UCSD-AML1 (cell line): ENCODE measurements around the gene GPC6.

Source experiments
- DNase-seq: peaks from one replicate; lab custom pipeline; 2025; ENCODE audit not compliant: unreplicated experiment; lab: John Stamatoyannopoulos, UW

GPC6 gene

DNA sequence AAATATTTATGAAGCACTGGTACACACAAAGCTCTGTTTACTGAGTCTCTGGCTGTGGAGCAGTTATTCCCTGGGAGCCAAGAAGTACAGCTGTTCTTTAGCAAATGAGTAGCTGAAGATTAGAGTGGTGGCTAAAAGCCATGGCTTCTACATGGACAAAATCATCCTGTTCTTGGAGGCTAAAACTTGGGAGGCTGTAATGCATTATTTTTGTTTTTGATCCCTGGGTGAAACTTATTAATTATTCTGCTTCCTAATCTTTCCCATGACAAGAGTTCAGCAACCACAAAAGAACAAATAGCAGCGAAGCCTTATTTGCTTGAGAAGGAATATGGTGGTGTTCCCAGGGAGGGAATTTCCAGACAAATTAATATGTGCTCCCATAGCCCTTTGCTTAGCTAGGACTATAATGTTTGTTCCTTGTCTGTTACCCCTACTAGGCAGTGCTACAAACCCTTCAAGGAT is 1143.4 kb downstream of the GPC6 start:
- DNase-seq, result no peak

DNA sequence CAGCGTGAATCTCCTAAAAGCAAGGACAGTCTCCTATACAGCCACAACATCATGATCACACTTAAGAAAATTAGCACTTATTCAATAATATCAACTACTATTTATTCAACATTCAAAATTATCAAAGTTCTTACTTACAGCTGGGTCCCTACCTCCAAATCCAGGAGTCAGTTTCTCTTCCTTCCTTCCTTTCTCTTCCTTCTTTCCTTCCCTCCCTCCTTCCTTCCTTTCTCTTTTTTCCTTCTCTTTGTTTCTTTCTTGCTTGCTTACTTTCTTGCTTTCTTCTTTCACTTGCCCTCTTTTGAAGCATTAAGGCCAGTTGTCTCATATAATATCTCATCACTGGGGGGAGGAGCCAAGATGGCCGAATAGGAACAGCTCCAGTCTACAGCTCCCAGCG is 1145.2 kb downstream of the GPC6 start:
- no peak for DNase-seq

DNA sequence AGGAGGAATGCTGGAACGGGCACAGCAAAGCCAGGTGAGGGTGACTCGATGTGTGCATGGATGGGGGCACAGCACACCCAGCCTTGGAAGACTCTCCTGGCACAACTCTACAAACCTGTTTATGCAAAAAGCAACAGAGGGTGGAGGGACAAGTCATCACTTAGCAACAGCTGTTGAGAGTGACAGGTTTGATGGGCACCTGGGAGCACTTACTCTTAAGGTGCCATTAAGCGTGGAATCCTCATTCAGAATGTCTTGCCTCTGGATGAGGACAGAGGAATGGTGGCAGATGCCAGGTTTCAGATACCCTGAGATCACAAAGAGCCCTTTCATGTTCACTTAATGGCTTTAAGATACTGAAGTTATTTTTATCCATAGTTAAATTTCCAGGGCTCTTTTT is 1155.9 kb downstream of the GPC6 start:
- no peak for DNase-seq

DNA sequence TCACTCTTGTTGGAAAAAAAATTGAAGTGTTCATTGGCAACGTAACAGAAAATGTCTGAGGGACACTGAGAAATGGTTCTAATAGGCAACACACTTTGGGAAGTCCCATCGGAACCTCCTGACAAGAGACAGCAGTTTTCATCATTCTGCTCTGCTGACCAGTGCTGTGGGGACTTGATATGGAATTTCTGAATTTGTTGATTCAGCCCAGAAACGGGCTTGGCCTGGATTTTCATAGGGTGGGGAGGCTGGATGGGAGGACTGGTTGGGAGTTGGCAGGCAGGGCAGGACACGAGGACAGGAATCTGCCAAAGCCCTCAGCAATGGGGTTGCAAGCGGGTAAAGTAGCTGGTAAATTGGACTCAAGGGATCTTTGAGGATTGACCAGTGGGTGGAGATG is 1156.4 kb downstream of the GPC6 start:
- DNase-seq, result no peak

DNA sequence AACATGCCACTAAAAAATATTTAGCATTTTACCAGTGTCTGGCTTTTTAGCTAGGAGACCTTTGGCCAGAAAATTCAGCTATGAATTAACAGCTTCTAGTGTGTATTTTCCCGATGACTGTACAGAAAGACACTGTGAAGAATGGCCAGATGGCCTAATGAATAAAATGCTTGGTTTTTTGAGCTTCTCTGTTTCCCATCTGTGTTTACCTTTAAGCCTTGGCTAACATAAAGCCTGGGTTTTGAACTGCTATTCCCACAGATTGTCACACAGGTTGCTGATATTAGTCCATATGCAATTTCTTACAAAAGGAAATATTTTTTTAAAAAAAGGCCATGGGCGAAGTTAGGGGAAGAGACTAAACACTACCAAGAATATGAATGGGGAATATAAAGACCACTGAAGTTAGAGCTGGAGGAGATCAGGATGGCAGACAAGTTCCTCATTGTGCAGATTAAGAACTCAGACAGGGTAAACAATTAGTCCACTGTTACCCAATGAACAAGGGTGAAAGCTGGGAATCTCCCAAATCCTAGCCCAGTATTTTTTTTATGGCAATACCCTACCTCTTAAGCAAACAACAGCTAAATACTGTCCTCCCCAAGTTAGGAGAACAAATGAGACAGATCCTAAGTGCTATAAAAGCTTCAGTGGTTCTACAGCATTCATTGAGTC is 1157.8 kb downstream of the GPC6 start:
- DNase-seq, result no peak

DNA sequence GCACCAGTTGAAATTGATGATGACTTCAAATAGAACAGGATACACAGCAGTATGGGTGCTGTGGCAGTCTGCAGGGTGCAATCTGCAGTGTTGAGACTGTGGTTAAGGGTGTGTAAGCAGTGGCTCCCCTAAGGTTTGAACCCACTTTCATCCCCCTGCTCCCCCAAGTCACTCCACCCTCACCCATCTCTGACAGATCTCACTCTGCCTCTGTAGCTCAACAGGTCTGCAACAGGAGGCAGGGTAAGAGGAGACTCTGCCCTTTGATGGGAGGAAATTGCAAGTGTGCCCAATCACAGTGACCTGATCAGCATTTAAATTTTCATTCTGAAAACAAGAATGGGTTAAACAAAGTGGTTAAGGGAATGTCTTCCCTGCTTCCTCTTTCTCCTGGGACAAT is 1160.4 kb downstream of the GPC6 start:
- no peak for DNase-seq

DNA sequence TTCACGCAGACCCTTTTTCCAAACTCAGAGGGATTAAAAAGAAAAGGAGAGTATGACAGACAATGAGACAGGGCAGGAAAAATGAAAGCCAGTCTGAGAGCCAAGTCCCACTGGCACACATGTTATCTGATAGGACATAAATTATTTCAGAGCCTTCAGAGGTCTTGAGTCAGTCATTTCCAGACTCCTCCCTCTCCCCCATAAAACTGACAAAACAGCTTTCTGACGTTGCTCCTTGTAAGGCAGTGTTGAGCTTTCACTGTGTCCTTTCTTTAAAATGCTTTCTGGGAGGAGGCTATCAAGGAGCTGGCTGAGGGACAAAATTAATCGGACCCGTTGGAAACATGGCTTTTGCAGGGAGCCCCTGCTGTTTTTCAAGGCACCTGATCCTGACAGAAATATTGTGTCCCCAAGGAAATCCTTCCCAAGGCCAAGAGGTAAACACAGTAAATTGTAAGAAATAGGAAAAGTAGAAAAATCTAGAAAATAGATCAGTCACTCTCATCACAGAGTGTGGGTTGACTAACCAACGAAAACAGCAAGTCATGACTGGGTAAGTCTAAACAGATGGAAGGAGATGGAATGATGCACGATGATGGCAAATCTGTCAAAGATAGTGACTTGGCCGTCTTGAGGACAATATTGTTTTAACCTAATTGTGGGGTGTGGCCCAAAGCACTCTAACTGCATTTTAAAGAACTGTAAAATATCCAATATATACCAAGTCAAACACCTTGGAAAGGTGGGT is 1163.2 kb downstream of the GPC6 start:
- DNase-seq, result no peak

DNA sequence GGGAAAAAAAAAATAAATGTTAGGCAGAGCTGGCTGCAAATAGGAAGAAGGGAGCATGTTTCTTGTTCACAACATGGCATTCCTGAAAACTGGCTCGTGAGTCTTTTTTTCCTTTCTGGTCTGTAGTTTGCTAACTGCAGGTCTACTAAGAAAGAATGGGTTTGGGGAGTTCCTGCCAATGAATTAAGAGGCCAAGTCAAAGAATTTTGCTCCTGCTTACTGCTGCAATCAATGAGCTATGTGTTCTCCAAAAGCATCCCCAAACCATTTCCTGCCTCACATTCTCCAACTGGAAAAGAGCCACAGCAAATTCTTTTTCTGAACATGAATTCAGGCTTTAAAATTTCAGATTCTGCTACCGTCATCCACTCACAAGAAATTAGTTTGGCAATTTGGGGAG is 1164.3 kb downstream of the GPC6 start:
- no peak for DNase-seq

DNA sequence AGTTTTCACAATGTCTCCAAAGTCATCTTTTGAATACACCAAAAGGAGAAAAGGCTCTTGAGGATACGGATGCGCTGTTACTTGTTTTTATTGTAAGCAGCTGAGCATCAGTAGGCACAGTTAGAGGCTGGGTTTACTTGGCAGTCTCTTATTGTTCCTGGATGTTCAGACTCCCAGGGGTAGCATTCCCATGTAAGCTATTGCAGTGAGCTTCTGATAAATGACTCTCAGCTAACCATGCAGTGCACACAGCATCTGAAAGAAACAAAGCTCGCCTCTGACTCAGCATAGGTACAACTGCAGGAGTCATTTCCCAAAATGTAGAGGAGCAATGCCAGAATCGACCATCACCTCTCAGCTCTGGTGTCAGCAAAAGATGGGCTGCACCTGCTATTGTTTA is 1168.1 kb downstream of the GPC6 start:
- no peak for DNase-seq

DNA sequence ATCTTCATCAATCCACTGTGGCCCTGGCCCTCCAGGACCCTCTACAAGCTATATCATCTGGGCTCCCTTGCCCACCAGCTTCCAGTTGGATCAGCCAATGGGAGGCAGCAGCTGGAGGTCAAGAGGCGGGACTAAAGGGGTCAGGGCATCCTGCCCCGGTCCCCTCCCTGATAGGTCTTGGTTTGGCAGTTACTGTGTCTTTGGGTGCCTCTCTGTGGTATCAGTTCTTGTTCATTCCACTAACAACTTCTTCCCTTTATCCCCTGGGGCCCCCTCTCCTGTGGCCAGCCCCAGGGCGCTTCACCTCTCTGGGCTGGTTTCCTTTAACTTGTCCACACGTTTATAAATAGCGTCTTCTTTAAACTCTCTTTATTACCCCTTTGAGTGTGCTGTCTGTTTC is 1169.3 kb downstream of the GPC6 start:
- DNase-seq, result no peak

DNA sequence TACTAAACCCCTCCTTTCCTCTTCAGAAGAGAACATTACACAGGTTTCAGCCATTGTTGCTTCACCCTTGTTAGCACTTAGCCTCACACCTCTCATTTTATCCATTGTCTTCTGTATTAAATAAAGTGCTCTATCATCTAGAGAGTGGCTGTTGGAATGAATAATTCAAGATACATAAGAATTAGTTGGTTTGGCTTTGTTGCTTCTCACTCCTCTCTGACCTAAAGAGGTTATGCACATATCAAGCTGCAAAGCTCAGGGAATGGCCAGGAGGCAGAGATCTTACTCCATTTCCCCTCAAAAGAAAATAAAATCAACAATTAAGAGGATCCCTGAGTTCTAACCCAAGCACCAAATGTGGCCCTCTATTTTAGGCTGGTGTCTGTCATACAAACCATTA is 1173.2 kb downstream of the GPC6 start:
- no peak for DNase-seq

DNA sequence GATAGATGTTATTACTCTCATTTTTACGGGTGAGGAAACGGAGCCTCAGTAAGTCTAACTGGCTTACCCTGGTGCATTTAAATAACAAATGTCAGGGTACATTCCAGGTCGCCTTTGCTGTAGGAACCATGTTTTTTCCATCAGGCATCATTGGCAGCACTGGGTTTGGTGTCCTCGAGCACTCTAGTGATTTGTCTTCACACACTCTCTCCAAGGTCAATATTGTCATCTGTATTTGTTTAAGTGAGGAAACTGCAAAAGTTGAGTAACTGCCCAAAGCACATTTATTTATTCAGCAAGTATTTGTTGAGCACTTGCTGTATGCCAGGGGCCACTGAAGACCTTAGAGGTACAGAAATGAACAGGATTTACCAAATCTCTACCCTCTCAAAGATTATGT is 1174.3 kb downstream of the GPC6 start:
- no peak for DNase-seq

DNA sequence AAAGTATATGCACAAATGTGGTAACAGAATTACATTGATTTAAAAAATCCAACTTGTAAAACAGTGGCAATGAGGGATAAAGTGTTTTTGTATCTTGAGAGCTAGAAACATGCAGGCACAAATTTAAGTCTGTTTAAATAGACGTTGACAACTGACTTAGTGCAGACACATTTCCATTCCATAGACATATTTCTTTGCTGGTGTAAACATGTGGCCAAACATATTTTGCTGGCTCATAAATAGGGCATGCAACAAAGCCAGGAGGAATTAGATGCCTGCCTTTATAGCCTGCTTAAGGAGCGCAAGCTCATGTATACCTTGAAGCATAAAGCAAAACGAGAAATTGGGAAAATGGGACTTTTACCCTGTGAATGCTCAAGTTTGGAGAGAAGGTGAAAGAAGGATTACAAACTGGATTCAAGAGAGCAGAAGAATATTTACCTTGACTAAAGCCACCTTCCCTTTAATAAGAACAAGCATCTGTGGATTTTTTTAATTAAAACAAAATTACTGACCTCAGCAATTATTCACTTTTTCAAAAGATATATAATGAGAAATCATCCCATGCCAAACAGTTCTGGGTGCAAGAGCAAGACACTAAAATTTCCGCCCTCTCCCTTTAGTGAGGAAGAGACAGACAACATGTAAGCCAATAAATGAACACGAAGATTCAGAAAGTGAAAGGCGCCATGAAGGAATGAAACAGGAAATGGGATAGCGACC is 1181.9 kb downstream of the GPC6 start:
- no peak for DNase-seq

DNA sequence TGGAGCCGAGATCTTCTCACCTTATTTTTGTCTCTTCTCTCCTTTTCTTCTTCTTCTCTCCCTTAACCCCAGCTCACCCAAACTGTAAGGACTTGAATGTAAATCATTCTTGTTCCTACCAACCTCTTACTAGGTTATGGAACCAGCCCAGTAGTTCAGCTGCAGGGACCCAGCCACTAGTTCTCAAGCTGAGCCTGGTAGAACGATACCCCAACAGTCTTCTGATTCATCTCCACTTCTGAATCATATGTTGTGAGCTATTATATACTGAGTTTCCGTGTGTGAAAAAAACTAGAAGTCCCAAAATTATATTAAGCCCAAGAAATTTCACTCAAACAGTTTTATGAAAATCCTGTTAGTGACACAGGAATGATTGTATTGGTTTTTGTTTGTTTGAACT is 1185.1 kb downstream of the GPC6 start:
- DNase-seq, result no peak

DNA sequence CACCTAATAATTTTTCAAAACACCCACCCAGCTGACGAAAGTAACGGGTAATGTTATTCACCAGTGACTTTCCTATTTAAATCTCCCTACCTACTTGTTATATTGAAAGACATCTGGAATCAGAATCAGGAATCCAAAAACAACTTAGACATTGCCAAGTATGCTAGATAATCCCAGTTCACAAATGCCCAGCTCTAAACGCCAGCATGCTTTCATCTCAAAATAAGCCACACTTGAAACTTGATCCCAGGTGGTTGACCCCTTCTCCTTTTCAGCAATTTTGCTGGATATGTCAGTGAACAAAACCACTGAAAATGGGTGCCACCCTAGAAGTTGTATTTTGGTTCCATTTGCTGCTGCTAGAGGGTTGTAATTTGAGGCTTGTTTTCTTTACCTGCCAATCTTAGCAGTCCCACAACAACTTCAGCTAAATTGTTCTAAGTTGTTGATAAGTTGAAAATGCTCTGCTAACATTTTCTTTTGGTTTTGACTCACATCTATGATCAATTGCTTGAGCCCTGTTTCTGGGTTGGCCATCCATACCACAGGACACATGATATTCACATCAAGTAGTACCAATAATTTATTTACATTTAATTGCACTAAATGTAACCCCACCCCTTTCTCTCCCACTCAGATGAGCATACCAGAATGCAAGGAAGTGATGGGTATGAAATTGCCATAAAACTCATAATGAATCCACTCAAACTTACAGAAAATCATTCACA is 1186.4 kb downstream of the GPC6 start:
- DNase-seq, result no peak

DNA sequence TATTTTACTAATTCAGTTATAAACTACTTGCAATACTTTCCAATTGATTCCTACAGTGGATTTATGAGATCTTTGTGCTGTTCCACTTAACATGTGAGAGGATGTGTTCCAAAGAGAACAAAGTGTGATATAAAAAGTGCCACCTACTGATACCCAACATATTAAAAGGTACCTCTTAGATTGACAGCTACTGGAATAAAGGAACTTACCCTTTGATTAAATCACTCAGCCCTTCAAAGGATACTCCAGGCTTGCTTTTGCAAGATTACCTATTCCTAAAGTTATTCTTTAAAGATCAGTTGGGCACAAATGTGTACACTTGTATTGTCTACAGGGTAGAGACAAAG is 1187.0 kb downstream of the GPC6 start:
- DNase-seq, result no peak

DNA sequence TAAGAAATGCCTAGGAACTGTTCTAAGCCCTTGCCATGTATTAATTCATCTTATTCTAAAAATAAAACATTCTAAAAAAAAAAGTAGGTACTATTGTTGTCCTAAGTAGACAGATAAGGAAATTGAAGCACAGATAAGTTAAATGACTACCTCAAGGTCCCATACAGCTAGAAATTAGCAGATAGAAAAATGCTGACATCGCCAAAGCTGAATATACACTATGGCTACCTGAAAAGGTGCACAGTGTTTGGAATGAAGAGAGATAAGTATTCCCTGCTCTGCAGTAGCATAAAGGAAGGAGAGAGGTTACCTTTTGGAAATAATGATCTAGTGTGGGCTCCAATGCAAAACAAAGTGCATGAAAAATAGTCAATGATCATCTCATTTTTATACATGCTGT is 1187.5 kb downstream of the GPC6 start:
- no peak for DNase-seq

DNA sequence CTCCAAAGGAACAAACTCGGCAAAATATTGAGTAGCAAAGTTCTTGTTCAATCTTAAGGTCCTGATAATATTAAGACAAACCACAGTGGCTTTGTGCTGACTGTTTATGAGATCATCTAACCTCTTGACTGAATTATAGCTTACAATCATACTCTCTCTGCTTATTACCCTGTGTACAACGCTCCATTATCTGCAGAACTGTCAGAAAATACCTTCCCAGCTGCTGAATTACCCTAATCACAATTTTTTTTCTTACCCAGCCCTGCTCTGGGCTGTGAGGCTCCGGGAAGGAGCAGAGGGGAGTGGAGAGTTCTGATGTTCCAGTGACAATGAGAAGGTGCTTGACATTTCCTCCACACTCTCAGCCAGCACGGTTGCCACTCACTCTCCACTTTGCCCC is 1188.1 kb downstream of the GPC6 start:
- DNase-seq, result no peak

DNA sequence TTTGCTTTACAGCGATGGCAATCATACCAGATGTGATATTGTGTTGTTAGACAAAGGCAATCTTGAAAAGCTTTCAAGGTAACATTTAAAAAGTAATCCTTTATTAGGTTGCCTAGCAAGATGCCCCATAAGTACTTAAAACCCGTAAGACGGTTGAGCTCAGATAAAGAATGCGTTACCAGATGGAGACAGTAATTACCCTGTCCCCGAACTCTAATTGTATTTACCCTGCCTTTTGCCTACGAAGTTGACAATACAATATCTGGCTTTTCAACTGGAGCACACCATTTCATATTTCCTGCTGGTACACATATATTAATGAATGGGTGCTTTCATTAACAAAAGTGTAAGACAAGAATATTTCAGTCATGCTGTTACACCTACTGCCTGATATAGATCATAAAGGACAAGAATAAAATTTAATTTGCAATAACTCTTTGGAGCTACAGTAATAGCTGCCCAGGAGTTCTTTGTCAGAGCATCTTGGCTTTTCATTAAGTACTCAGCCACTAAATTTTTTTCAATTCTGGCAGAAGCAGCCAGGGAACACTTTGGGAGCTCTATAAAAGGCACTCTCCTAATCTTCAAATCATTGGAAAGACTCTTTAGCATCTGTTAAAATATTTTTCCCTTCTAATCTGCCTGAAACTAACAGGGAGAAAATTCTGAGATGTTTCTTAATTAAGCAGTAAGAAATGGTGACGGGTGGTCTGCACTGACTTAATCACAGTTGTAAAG is 1189.1 kb downstream of the GPC6 start:
- no peak for DNase-seq

DNA sequence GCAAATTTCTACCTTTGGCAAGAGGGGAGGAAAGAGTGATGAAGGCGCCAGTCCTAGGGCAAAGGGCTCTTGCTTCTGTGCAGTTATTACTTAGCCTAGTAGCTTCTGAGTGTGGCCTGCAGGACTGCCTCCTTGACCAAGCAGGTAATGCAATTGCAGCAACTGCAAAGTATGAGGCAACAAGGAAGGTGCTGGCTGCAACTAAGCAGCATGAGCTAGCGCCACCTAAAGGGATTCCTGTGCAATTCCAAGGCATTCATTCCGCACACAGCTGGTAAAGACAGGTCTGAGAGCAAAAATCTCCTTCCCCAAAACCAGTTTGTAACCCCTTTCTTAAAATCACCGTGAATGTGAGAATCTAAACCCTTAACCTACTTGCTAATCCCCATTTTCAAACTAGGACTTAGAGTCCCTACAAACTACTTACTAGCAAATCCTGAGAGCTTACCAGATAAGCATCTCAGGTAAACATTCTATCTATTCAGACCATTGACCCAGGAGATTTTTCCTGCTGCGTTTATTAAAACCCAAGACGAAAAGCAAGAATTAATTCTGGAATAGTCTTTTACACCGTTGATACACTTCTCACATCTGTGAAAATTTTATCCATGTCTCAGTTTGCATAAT is 1190.0 kb downstream of the GPC6 start:
- peak; percentile 12 for DNase-seq
